ENCODE data around the gene DNAH1.

DNA sequence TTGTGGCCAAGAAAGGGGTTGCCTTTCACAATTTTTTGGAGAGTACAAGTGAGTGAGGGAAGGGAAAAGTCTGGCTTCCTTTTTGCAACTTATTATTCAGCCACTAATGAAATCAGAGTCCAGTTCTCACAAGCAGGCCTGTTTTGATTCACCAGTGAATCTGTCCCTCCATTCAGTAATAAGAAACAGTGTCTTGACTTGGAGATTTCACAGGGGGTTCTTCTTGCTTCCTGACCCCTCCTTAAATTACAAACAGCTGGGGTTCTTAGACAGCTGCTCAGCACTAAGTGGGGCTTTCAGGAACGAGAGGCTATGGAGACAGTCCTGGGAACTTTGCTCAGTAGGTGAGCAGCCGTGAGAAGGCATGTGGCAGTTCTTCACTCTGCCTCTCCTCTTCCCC is 104.3 kb downstream of the DNAH1 start:
- no peak for TF ChIP-seq CTCF (IDR thresholded peaks at IDR 0.05)
- no peak for TF ChIP-seq POLR2AphosphoS5 (IDR thresholded peaks at IDR 0.05; ENCODE audit: low read depth, low read length)
- TF ChIP-seq TCF7L2 (IDR thresholded peaks at IDR 0.05; ENCODE audit: low read depth, low read length): no peak
- no peak for TF ChIP-seq SIN3A (IDR thresholded peaks at IDR 0.05; ENCODE audit: borderline replicate concordance, insufficient read depth, low read depth, low read length)
- TF ChIP-seq REST (IDR thresholded peaks at IDR 0.05; ENCODE audit: insufficient read depth in 1 of 2, low read depth in 2 of 2, low read length in 1 of 2): no peak

Data from Panc1 (cell line).